HUDEP-2 (cell line): ENCODE data around the gene PARP8.

ENCODE experiments used
- DNase-seq, 76 experiments: peaks; one replicate each; lab custom pipeline; 2025; ENCODE audit not compliant: unreplicated experiment in 76 of 76; lab: John Stamatoyannopoulos, UW

The PARP8 gene

DNA sequence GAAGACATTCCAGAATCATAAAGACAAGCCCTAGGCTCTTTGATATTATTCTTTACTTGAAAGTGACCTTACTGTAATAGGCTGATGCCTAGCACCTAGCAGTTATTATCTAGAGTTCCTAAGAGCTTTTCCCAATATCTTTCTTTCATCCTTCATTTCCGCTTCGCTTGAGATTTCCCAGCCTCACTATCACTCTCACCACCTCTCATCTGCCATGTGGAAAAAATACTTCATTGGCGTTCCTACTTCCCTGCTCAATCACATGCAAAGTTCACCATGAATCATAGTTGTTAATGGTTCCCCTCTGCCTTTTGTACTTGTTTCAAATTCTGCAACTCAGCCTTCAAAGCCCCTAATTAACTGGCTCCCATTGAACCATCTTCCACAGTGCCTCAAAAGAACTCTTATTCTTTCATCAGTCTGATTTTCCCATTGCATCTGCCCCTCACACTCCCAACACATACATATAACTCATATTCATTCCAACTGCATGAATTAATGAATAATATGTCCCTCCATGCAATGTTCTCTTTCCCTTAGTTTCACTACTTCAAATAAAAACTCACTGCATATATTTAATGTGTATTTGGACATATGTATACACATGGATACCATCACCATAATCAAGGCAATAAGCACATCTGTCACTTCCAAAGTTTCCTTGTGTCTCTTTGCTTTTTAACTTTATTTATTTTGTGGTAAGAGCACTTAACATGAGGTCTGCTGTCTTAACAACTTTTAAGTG, 221.6 kb downstream of the PARP8 start:
- DNase-seq = no peak

DNA sequence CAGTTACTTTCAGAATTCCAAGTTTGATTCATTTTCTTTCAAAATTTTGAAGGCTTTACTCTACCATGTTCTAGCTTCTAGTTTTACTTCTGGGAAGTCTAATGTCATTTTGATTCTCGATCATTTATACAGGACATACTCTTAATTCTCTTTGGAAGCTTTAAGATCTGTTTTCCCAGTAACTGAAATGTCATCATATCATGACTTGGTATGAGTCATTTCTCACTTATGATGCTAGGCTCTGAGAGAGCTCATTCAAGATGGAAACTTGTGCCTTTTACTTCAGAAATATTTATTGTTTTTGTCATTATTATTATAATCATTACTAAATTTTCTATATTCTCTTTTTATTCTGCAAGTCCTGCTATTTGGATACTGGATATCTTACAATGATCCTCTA, 222.3 kb downstream of the PARP8 start:
- DNase-seq = no peak

DNA sequence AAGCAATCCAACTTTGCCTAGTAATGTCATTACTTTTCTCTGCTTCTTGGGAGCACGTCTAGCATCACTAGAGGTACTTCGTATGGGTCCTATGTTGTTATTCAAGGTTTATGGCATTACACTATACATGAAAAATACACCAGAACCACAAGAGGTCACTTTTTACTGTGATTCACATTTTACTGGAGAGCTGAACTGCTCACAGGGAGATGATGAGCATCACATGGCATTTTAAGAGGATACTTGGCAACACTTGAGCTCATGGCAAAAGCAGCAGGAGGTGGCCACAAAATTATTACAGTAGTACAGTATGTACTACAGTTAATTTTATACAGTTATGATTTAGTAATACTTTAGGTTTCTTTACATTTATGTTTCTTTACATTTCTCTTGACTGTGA, 223.4 kb downstream of the PARP8 start:
- DNase-seq = no peak
